Trophoblast cell (in vitro differentiated cells and primary cell): ENCODE data around the gene MOB3A.

Experiments
- DNase-seq, 2 donors: peaks; one replicate each; pipeline ENCODE4 v3.0.0-alpha.2; 2016
- H2AFZ ChIP-seq: 2 replicates; pipeline ENCODE4 v1.6.1; 2013; ENCODE audit warnings: low read length, moderate library complexity, mild to moderate bottlenecking; ENCODE audit not compliant: insufficient read depth, poor library complexity
- H2AK5ac ChIP-seq: 2 replicates; pipeline ENCODE4 v1.6.1; 2013; ENCODE audit warnings: mild to moderate bottlenecking, low read length
- H2BK120ac ChIP-seq: 2 replicates; pipeline ENCODE4 v1.6.1; 2013; ENCODE audit warnings: low read length, mild to moderate bottlenecking, moderate library complexity; ENCODE audit not compliant: insufficient read depth, poor library complexity
- H2BK12ac ChIP-seq: 2 replicates; pipeline ENCODE4 v1.6.1; 2013; ENCODE audit warnings: mild to moderate bottlenecking, low read length, moderate library complexity
- H2BK5ac ChIP-seq: 2 replicates; pipeline ENCODE4 v1.6.1; 2013; ENCODE audit warnings: low read length, low read depth, moderate library complexity, mild to moderate bottlenecking; ENCODE audit not compliant: poor library complexity
- H3K14ac ChIP-seq: 2 replicates; pipeline ENCODE4 v1.6.1; 2013; ENCODE audit warnings: mild to moderate bottlenecking, low read length
- H3K18ac ChIP-seq: 2 replicates; pipeline ENCODE4 v1.6.1; 2013; ENCODE audit warnings: mild to moderate bottlenecking, low read length
- H3K23ac ChIP-seq: 2 replicates; pipeline ENCODE4 v1.6.1; 2013; ENCODE audit warnings: low read length
- H3K27ac ChIP-seq: 2 replicates; pipeline ENCODE4 v1.5.1; 2013; ENCODE audit warnings: low read depth, mild to moderate bottlenecking, inconsistent platforms, low read length, moderate library complexity
- H3K27me3 ChIP-seq: 2 replicates; pipeline ENCODE4 v1.6.1; 2013; ENCODE audit warnings: inconsistent platforms, mild to moderate bottlenecking, low read length, moderate library complexity; ENCODE audit not compliant: insufficient read depth
- H3K36me3 ChIP-seq, 2 experiments: 1 replicate in 1 of 2; 2 replicates in 1 of 2; pipeline ENCODE4 v1.6.1; 2013; ENCODE audit warnings: low read length in 2 of 2, mild to moderate bottlenecking in 2 of 2, moderate library complexity in 1 of 2; ENCODE audit not compliant: insufficient read depth in 2 of 2, control insufficient read depth in 1 of 2
- H3K4ac ChIP-seq: 2 replicates; pipeline ENCODE4 v1.6.1; 2013; ENCODE audit warnings: low read depth, mild to moderate bottlenecking, low read length, moderate library complexity
- H3K4me1 ChIP-seq, 2 experiments: 1 replicate in 1 of 2; 2 replicates in 1 of 2; pipeline ENCODE4 v1.6.1; 2013; ENCODE audit warnings: low read length in 2 of 2, mild to moderate bottlenecking in 2 of 2, moderate library complexity in 1 of 2; ENCODE audit not compliant: insufficient read depth in 2 of 2, control insufficient read depth in 1 of 2
- H3K4me2 ChIP-seq: 2 replicates; pipeline ENCODE4 v1.6.1; 2013; ENCODE audit warnings: inconsistent platforms, mild to moderate bottlenecking, low read length, moderate library complexity
- H3K4me3 ChIP-seq: 2 replicates; pipeline ENCODE4 v1.5.1; 2013; ENCODE audit warnings: mild to moderate bottlenecking, low read depth, low read length, inconsistent platforms
- H3K79me1 ChIP-seq: one replicate; pipeline ENCODE4 v1.6.1; 2013; ENCODE audit warnings: low read length
- H3K79me2 ChIP-seq: 2 replicates; pipeline ENCODE4 v1.6.1; 2013; ENCODE audit warnings: low read length, mild to moderate bottlenecking; ENCODE audit not compliant: control insufficient read depth, insufficient read depth, poor library complexity
- H3K9ac ChIP-seq: 2 replicates; pipeline ENCODE4 v1.6.1; 2013; ENCODE audit warnings: mild to moderate bottlenecking, low read length
- H3K9me3 ChIP-seq: 2 replicates; pipeline ENCODE4 v1.6.1; 2013; ENCODE audit warnings: low read depth, mild to moderate bottlenecking, control low read depth, inconsistent platforms, low read length; ENCODE audit not compliant: insufficient read depth
- H4K12ac ChIP-seq: 2 replicates; pipeline ENCODE4 v1.6.1; 2013; ENCODE audit warnings: low read depth, mild to moderate bottlenecking, low read length, moderate library complexity
- H4K8ac ChIP-seq: 2 replicates; pipeline ENCODE4 v1.6.1; 2013; ENCODE audit warnings: low read depth, mild to moderate bottlenecking, low read length, moderate library complexity
- H4K91ac ChIP-seq: one replicate; pipeline ENCODE4 v1.6.1; 2013; ENCODE audit warnings: low read depth, mild to moderate bottlenecking, low read length, moderate library complexity
- WGBS: extraction: QIAGEN DNeasy Blood & Tissue Kit; methylation state at CpG from one replicate; pipeline ENCODE4 v1.1.7; 2013; ENCODE audit warnings: missing lambda C conversion rate; ENCODE audit not compliant: insufficient read length, insufficient coverage; ENCODE audit errors: extremely low coverage; 5-methylcytosine and 5-hydroxymethylcytosine counted together

MOB3A gene

GRCh38 chr19:2064395-2064787, 31.7 kb downstream of the MOB3A start:
- Histone ChIP-seq H3K4ac (no peak overlapping the region), H4K8ac (no peak overlapping the region), H2BK5ac (no peak overlapping the region), H3K14ac (no peak overlapping the region), H4K91ac (no peak overlapping the region), H2BK120ac (no peak overlapping the region), H3K27ac (no peak overlapping the region), H3K79me2 (peaks cover 8% of the 10 kb centered on the region), H3K4me3 (no peak overlapping the region), H3K79me1 (peaks cover 23% of the 10 kb centered on the region), H3K4me1 (peaks cover 20 to 22% of the 10 kb centered on the region in 2 experiments), H4K12ac (no peak overlapping the region), H3K23ac (no peak overlapping the region), H2AFZ (no peak overlapping the region), H2AK5ac (no peak overlapping the region), H3K4me2 (no peak overlapping the region), H3K9ac (no peak overlapping the region), H2BK12ac (no peak overlapping the region), H3K27me3 (no peaks in the 10 kb centered on the region), H3K9me3 (no peaks in the 10 kb centered on the region), H3K36me3 (no peaks in the 10 kb centered on the region), H3K18ac (no peak overlapping the region)
- no peak for DNase-seq
- WGBS: no CpG with 5 or more reads among the region's 13 CpGs

GRCh38 chr19:2063824-2064223, 32.3 kb downstream of the MOB3A start:
- Histone ChIP-seq H4K12ac (no peak overlapping the region), H3K4me3 (no peak overlapping the region), H4K8ac (no peak overlapping the region), H3K4ac (no peak overlapping the region), H3K27me3 (no peaks in the 10 kb centered on the region), H2AK5ac (no peak overlapping the region), H3K36me3 (no peaks in the 10 kb centered on the region), H2BK12ac (no peak overlapping the region), H3K4me1 (peaks cover 23 to 27% of the 10 kb centered on the region in 2 experiments), H3K4me2 (no peak overlapping the region), H3K23ac (no peak overlapping the region), H4K91ac (no peak overlapping the region), H3K9ac (no peak overlapping the region), H2BK120ac (no peak overlapping the region), H3K79me1 (peaks cover 25% of the 10 kb centered on the region), H3K27ac (no peak overlapping the region), H3K14ac (no peak overlapping the region), H2BK5ac (no peak overlapping the region), H2AFZ (no peak overlapping the region), H3K18ac (no peak overlapping the region), H3K9me3 (no peaks in the 10 kb centered on the region), H3K79me2 (peaks cover 8% of the 10 kb centered on the region)
- no peak for DNase-seq
- no CpG with 5 or more reads among the region's 8 CpGs for WGBS

DNA sequence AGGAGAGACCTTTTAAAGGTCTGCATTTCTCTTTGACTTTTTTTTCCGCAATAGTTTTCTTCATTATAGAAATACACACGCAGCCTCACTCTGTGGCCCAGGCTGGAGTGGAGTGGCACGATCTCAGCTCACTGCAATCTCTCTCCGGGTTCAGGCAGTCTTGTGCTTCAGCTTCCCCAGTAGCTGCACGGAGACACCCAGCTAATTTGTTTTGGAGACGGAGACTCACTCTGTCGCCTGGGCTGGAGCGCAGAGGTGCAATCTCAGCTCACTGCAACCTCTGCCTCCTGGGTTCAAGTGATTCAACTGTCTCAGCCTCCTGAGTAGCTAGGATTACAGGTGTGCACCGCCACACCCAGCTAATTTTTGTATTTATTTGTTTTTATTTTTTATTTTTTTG, 33.4 kb downstream of the MOB3A start:
- no peak overlapping the region for H3K23ac ChIP-seq
- no peaks in the 10 kb centered on the region for H3K9me3 ChIP-seq
- H2BK12ac ChIP-seq: peak overlapping the region; percentile 31
- no peak overlapping the region for H3K4me3 ChIP-seq
- no peak overlapping the region for H3K18ac ChIP-seq
- no peak overlapping the region for H4K8ac ChIP-seq
- H3K4me1 ChIP-seq: peaks cover 27 to 29% of the 10 kb centered on the region in 2 experiments
- no peak for DNase-seq
- peaks cover 8% of the 10 kb centered on the region for H3K79me2 ChIP-seq
- no peak overlapping the region for H2AK5ac ChIP-seq
- H4K12ac ChIP-seq: no peak overlapping the region
- no peak overlapping the region for H3K27ac ChIP-seq
- WGBS: no CpG with 5 or more reads among the region's 9 CpGs
- no peaks in the 10 kb centered on the region for H3K27me3 ChIP-seq
- no peak overlapping the region for H2AFZ ChIP-seq
- H2BK5ac ChIP-seq: no peak overlapping the region
- H3K4ac ChIP-seq: no peak overlapping the region
- H2BK120ac ChIP-seq: no peak overlapping the region
- no peaks in the 10 kb centered on the region for H3K36me3 ChIP-seq
- no peak overlapping the region for H3K9ac ChIP-seq
- H3K79me1 ChIP-seq: peaks cover 30% of the 10 kb centered on the region
- no peak overlapping the region for H3K4me2 ChIP-seq
- H3K14ac ChIP-seq: no peak overlapping the region
- H4K91ac ChIP-seq: no peak overlapping the region

DNA sequence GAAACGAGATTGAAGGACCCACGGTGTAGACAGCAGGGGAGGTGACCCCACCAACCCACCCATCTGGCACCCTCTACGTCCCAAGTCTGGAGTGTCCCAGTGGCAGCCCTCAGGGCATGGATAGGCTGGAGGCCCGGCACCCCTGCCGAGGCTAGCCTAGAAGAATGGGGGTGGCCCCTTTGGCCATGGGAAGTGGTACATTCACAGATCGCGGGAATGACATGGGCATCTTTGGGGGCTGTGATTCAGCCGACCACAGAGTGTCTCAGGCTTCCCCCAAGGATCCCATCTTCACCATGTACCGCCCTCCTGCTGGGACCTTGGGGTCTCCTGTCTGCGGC, 33.8 kb downstream of the MOB3A start:
- Histone ChIP-seq H2AK5ac (peak overlapping the region; percentile 31), H3K18ac (no peak overlapping the region), H3K4ac (no peak overlapping the region), H2BK12ac (peak overlapping the region; percentile 31), H3K4me1 (peaks cover 27 to 29% of the 10 kb centered on the region in 2 experiments), H3K4me3 (no peak overlapping the region), H3K9me3 (no peaks in the 10 kb centered on the region), H2BK120ac (peak overlapping the region; percentile 91), H4K91ac (peak overlapping the region; percentile 87), H3K36me3 (no peaks in the 10 kb centered on the region), H2BK5ac (no peak overlapping the region), H3K4me2 (no peak overlapping the region), H3K27ac (no peak overlapping the region), H3K9ac (no peak overlapping the region), H3K23ac (no peak overlapping the region), H4K8ac (peak overlapping the region; percentile 12), H4K12ac (peak overlapping the region; percentile 6), H2AFZ (no peak overlapping the region), H3K79me1 (peaks cover 30% of the 10 kb centered on the region), H3K27me3 (no peaks in the 10 kb centered on the region), H3K79me2 (peaks cover 8% of the 10 kb centered on the region), H3K14ac (peak overlapping the region; percentile 83)
- no CpG with 5 or more reads among the region's 10 CpGs for WGBS
- no peak for DNase-seq
